HG03108 (cell line): Measurements from ENCODE around the gene ROCK2.

Source experiments
- ATAC-seq: cut with Tn5 transposase; IDR thresholded peaks from one replicate; pipeline ENCODE4 v1.9.1; 2021; ENCODE audit warnings: moderate library complexity; ENCODE audit not compliant: unreplicated experiment

The ROCK2 gene

GRCh38 chr2:11344342-11344955 lies at the start of gene ROCK2:
Gene ROCK2, minus strand, starts transcription at chr2:11344636. Its CDS starts 500 bp downstream, at chr2:11344136.
- ATAC-seq: peak; percentile 58

- no peak for ATAC-seq
Measured at GRCh38 chr2:11393711-11394236, 49.3 kb upstream of the ROCK2 start.

- no peak for ATAC-seq
Measured at GRCh38 chr2:11391942-11392266, 47.5 kb upstream of the ROCK2 start.

GRCh38 chr2:11390399-11390658 lies 45.9 kb upstream of the ROCK2 start:
- ATAC-seq: no peak

GRCh38 chr2:11389551-11390398 lies 45.3 kb upstream of the ROCK2 start:
- no peak for ATAC-seq

- no peak for ATAC-seq
Measured at GRCh38 chr2:11389052-11389420, 44.6 kb upstream of the ROCK2 start.

GRCh38 chr2:11388262-11389051 lies 44.0 kb upstream of the ROCK2 start:
- no peak for ATAC-seq

- no peak for ATAC-seq
Measured at GRCh38 chr2:11387843-11388242, 43.4 kb upstream of the ROCK2 start.

GRCh38 chr2:11387100-11387390 lies 42.6 kb upstream of the ROCK2 start:
- ATAC-seq: no peak

GRCh38 chr2:11385847-11386246 lies 41.4 kb upstream of the ROCK2 start:
- no peak for ATAC-seq

- no peak for ATAC-seq
Measured at GRCh38 chr2:11385216-11385615, 40.8 kb upstream of the ROCK2 start.

- ATAC-seq: no peak
Measured at GRCh38 chr2:11379558-11379957, 35.1 kb upstream of the ROCK2 start.

- peak; percentile 91 for ATAC-seq
Measured at GRCh38 chr2:11377928-11378545, 33.6 kb upstream of the ROCK2 start.

GRCh38 chr2:11376071-11376470 lies 31.6 kb upstream of the ROCK2 start:
- no peak for ATAC-seq

- no peak for ATAC-seq
Measured at GRCh38 chr2:11375689-11376027, 31.2 kb upstream of the ROCK2 start.

- no peak for ATAC-seq
Measured at GRCh38 chr2:11375025-11375688, 30.7 kb upstream of the ROCK2 start.

- no peak for ATAC-seq
Measured at GRCh38 chr2:11373096-11373495, 28.7 kb upstream of the ROCK2 start.

- no peak for ATAC-seq
Measured at GRCh38 chr2:11371092-11371937, 26.9 kb upstream of the ROCK2 start.

- ATAC-seq: no peak
Measured at GRCh38 chr2:11370377-11371091, 26.1 kb upstream of the ROCK2 start.
